Body of pancreas (tissue), 4 donors: ENCODE data around the gene DPP7. TPM values are rescaled to one million over a fixed set of nuclear protein-coding genes. Genes with fewer than 3 reads are reported as not detected.

Experiments used
- ATAC-seq: fragments of 150-250 bp; one replicate; pipeline ENCODE4 v1.9.1; 2016
- DNase-seq, 4 donors: peaks; one replicate each; pipeline ENCODE4 v3.0.0-alpha.2; 2019
- H3K27ac ChIP-seq, 4 donors: fragments of 200-600 bp; sonication (generic); 1 replicate in 3 of 4; 2 replicates in 1 of 4; pipeline versions ENCODE4 v1.5.1 to v1.6.1; 2016 to 2019; ENCODE audit warnings: mild to moderate bottlenecking in 1 of 4, mixed read lengths in 1 of 4, moderate library complexity in 1 of 4
- H3K27me3 ChIP-seq, 2 donors: fragments of 200-600 bp; sonication (generic); one replicate each; pipeline ENCODE4 v1.6.0; 2016; ENCODE audit warnings: mild to moderate bottlenecking in 1 of 2
- H3K36me3 ChIP-seq, 2 donors: fragments of 200-600 bp; sonication (generic); replicated peaks in 1 of 2; 2 replicates each; pipeline ENCODE4 v1.5.1; 2016; ENCODE audit warnings: low read depth in 2 of 2; ENCODE audit not compliant: insufficient read depth in 1 of 2
- H3K4me1 ChIP-seq: fragments of 200-600 bp; sonication (generic); one replicate; pipeline ENCODE4 v1.6.0; 2016
- H3K4me3 ChIP-seq, 2 donors: fragments of 200-600 bp; sonication (generic); 1 replicate in 1 of 2; 2 replicates in 1 of 2; pipeline ENCODE4 v1.5.1; 2016 to 2019
- H3K9me3 ChIP-seq, 3 donors: fragments of 200-600 bp; sonication (generic); 1 replicate in 2 of 3; 2 replicates in 1 of 3; pipeline ENCODE4 v1.5.1; 2016
- CTCF ChIP-seq, 7 experiments: fragments of 450-650 bp in 4 of 7; fragments of 200-600 bp in 3 of 7; sonication (generic) in 3 of 7; IDR thresholded peaks; one replicate each; pipeline ENCODE4 v1.5.1; 2016 to 2019; ENCODE audit warnings: antibody characterized with exemption in 7 of 7
- POLR2A ChIP-seq, 3 donors: fragments of 450-650 bp; IDR thresholded peaks; one replicate each; pipeline ENCODE4 v1.6.1; 2016; ENCODE audit warnings: antibody characterized with exemption in 3 of 3, mild to moderate bottlenecking in 2 of 3
- WGBS, 2 donors: methylation state at CpG; one replicate each; pipeline ENCODE4 v1.1.5; 2017; 5-methylcytosine and 5-hydroxymethylcytosine counted together
- intact Hi-C: fragments of 100-400 bp; cut with DNase I; formaldehyde crosslinking; loops from one replicate; pipeline ENCODE4 v1.15.1; 2023
- total RNA-seq, 2 donors: library from RNA; depleted of rRNA; stranded (reverse); fragments of >200 nt; gene quantifications; one replicate each; pipeline ENCODE4 v1.1.0, GENCODE V29; 2016

The DPP7 gene
- total RNA-seq, 2 donors from 2014 or later, result 137 to 171 TPM

- TF ChIP-seq POLR2A (IDR thresholded peaks at IDR 0.05) (no peak), CTCF (IDR thresholded peaks at IDR 0.05) (no peak)
- Histone ChIP-seq H3K27me3 (no peaks in the 10 kb centered on the region), H3K4me1 (peaks cover 21% of the 10 kb centered on the region), H3K36me3 (no peaks in the 10 kb centered on the region), H3K27ac (no peak overlapping the region), H3K9me3 (no peaks in the 10 kb centered on the region), H3K4me3 (no peak overlapping the region)
- no peak for DNase-seq
- no peak for ATAC-seq
- WGBS, 2 donors, result 81 to 88% methylated on average over 12 to 39 of the region's 51 CpGs
- intact Hi-C loops, result no loop called here
These were observed 35.7 kb downstream of the DPP7 start for GRCh38 chr9:137078701-137079400.

- DNase-seq, result peak in 1 of 4 donors; percentile 42
- intact Hi-C loops, result no loop called here
- 17 to 42% methylated on average over 9 to 54 of the region's 76 CpGs for WGBS, 2 donors
- TF ChIP-seq CTCF (IDR thresholded peaks at IDR 0.05) (no peak), POLR2A (IDR thresholded peaks at IDR 0.05) (no peak)
- Histone ChIP-seq H3K4me3 (peak overlapping the region; percentile 54 to 70), H3K27me3 (no peaks in the 10 kb centered on the region), H3K4me1 (peaks cover 21% of the 10 kb centered on the region), H3K27ac (no peak overlapping the region), H3K9me3 (no peaks in the 10 kb centered on the region), H3K36me3 (no peaks in the 10 kb centered on the region)
- ATAC-seq, result peak; percentile 18
These were observed 36.5 kb downstream of the DPP7 start for GRCh38 chr9:137077758-137078693.

GRCh38 chr9:137077010-137077747 lies 37.4 kb downstream of the DPP7 start, which contains the start of gene UAP1L1:
TSS of gene UAP1L1 (plus strand) at chr9:137077517. CDS start at chr9:137077533, 16 bp downstream.
- DNase-seq (peak; percentile 52 to 85 (median 76)), ATAC-seq (peak; percentile 68)
- Histone ChIP-seq H3K9me3 (no peaks in the 10 kb centered on the region), H3K4me1 (peaks cover 21% of the 10 kb centered on the region), H3K4me3 (peak within 1 kb of the TSS; percentile 54 to 70), H3K27ac (peak within 1 kb of the TSS in 2 of 4 donors; percentile 38 to 62), H3K27me3 (no peaks in the 10 kb centered on the region), H3K36me3 (no peaks in the 10 kb centered on the region)
- no peak for TF ChIP-seq CTCF (IDR thresholded peaks at IDR 0.05)
- no peak for TF ChIP-seq POLR2A (IDR thresholded peaks at IDR 0.05)
- WGBS, 2 donors, result 4% methylated on average over 27 of the region's 87 CpGs; no CpG with 5 or more reads in 1 of the 2 donors
- intact Hi-C loops, result no loop called here

GRCh38 chr9:137076636-137077009 lies 37.9 kb downstream of the DPP7 start:
- no peaks in the 10 kb centered on the region for H3K27me3 ChIP-seq
- 62 to 85% methylated on average over 10 to 15 of the region's 15 CpGs for WGBS, 2 donors
- no peak for ATAC-seq
- no peak for DNase-seq
- H3K4me1 ChIP-seq, result peaks cover 22% of the 10 kb centered on the region
- H3K27ac ChIP-seq, result peak overlapping the region in 2 of 4 donors; percentile 38 to 62
- intact Hi-C loops, result no loop called here
- TF ChIP-seq CTCF (IDR thresholded peaks at IDR 0.05) (no peak), POLR2A (IDR thresholded peaks at IDR 0.05) (no peak)
- no peaks in the 10 kb centered on the region for H3K9me3 ChIP-seq
- no peak overlapping the region for H3K4me3 ChIP-seq
- no peaks in the 10 kb centered on the region for H3K36me3 ChIP-seq
